ENCODE measurements around the gene IGFBP3.

Gene IGFBP3

DNA sequence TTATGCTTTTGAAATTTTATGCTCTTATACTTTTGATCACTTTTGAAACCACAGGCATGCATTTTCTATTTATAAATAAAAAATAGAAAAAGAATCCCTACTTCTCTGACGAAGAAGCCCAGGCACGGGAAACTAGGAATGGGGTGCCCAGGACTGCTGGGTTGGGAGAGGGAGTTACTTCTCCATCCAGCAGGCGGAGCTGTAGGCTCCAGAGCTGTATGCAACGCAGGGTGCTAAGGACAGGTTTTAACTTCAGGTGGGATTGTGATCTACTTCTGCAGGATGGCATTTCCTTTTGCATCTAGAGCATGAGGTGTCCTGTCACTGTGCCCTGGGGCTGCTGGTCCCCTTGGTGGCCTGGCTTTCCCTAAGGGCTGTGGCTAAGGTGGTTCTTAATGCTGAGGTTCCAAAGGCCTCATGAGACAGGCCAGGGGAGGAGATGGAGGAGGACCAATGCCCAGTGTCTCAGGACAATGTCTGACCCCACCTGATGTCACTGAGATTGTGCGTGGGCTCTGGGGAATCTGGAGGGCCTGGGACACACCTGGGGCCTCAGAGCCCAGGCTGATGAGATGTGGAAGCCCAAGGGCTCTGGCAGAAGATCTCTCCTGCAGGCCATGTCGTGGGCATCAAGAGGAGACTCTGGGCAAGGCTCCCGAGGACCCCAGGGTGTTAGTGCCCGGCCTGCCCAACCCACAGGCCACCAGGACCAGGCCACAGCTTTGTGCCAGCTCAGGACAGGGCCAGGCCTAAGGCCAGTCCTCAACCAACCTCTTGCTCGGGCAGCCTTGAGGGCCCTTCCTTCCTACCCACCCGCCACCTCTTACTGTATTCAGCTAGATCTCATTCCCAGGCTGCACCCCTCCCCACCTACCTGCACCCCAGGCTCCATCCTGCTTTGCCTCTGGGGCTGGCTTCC lies 48.7 kb downstream of the IGFBP3 start:
- no peak for DNase-seq (ENCODE audit: low spot score)

DNA sequence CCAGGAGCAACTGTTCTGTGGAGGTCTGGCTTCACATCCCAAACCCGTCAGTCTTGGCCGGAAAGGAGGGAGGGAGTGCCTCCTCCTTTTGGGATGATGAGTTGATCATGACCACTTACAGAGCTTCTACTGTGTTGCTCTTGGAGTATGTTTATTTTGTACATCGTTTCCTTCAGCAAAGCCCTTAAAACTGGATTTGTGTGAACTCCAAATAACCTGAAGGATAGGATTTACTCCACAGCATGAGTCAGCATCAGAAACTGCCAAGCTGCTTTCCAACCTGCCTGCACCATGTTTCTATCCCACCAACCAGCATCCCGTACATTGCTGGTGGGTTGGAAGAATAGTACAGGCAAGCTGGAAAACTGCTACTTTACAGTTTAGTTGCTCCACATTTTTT lies 51.6 kb downstream of the IGFBP3 start:
- no peak for DNase-seq (ENCODE audit: low spot score)

DNA sequence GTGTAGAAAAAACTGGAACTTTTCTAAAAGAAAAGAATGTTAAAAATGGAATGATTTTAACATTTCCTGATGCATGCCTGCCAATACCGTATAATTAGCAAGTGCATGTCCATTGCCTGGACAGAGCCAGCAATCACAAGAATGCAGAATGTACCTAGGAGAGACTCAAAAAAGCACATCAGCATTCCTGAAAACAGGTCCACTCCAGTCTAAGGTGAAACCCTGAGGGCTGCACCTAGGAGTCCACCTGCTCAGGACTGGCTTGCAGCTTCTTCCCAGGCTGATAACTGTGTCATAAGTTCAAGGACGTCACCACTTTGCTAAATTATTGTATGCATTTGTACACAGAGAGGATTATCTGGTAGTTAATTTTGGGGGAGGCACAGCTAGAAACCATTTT lies 53.6 kb downstream of the IGFBP3 start:
- no peak for DNase-seq (ENCODE audit: low spot score)

DNA sequence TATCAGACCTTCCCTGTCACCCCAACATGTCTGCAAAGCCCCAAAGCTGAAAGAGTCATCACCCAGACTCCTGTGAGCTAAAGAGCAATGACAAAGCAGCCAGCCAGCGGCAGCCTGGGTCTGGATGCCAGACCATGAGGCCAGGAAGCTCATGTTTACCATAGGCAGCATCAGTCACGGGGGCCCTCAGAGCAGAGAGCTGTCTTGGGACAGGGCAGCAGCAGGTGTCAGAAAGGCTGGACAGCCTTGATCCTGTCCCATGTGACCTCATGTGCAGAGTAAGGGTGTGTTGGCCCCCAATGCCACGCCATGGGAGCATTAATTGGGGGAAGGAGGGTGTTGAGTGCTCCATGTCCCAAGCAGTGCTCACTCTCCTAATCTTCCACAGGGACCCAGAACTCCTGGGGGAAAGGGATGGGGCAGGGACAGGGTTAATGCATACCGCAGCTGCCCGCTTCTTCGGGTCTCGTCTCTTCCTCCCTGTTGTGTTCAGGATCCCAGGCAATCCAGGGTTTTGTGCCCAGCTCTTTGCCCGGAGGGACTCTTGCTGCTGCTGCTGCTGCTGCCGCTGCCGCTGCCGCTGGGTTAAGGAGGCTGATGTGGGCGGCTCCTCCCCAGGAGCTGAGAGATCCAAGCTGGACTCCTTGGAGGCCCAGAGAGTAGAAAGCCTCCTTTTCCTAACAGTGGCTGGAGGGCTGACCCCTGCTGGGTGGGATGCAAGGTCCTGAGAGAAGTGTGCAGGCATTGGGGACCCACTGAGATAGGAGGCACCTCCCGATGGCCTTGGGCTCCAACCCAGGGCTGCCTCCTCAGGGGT lies 55.3 kb downstream of the IGFBP3 start:
- no peak for DNase-seq (ENCODE audit: low spot score)

DNA sequence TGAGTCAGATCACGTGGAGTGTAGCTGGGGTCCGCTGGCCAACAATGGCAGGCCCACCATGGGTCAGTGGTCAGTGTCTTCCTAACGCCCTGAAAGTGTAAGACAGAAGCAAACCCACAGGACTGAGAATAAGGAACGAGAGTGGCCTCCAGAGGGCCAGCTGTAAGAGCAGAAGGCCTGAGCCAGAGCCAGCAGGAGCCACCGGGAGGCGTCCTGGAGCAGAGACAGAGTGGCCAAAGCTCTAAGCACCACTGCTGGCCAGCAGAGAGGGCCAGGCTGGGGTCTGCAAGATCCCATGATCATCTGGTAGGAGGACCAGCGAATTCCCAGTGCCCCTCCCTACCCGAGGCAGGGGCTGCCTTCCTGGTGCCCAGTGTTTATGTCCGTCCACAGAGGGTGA lies 57.4 kb downstream of the IGFBP3 start:
- no peak for DNase-seq (ENCODE audit: low spot score)
